DLD1 (cell line): ENCODE results near the gene CLNK.

ENCODE experiments used
- in situ Hi-C: cut with HindIII; loops from 2 replicates; pipeline ENCODE4 v1.10.0; 2017; ENCODE audit warnings: low sequenced_read_pairs

The CLNK gene

GRCh38 chr4:10526429-10527222 is 157.9 kb downstream of the CLNK start:
- in situ Hi-C loops, result no loop called here

- in situ Hi-C loops, result no loop called here
Observed at GRCh38 chr4:10524196-10524833, 160.3 kb downstream of the CLNK start.

GRCh38 chr4:10521424-10521823 is 163.1 kb downstream of the CLNK start:
- in situ Hi-C loops, result no loop called here

GRCh38 chr4:10509733-10510132 is 174.8 kb downstream of the CLNK start:
- in situ Hi-C loops, result no loop called here

GRCh38 chr4:10506077-10506476 is 178.5 kb downstream of the CLNK start:
- in situ Hi-C loops, result no loop called here

- in situ Hi-C loops, result no loop called here
Observed at GRCh38 chr4:10504570-10505179, 179.9 kb downstream of the CLNK start.

GRCh38 chr4:10502717-10503116 is 181.9 kb downstream of the CLNK start:
- in situ Hi-C loops, result no loop called here

GRCh38 chr4:10500776-10501175 is 183.8 kb downstream of the CLNK start:
- in situ Hi-C loops, result no loop called here

GRCh38 chr4:10496200-10496599 is 188.4 kb downstream of the CLNK start:
- in situ Hi-C loops, result no loop called here

- in situ Hi-C loops, result no loop called here
Observed at GRCh38 chr4:10495651-10496050, 188.9 kb downstream of the CLNK start.

- in situ Hi-C loops, result no loop called here
Observed at GRCh38 chr4:10492464-10492863, 192.1 kb downstream of the CLNK start.

GRCh38 chr4:10491401-10491800 is 193.2 kb downstream of the CLNK start:
- in situ Hi-C loops, result no loop called here

- in situ Hi-C loops, result no loop called here
Observed at GRCh38 chr4:10490996-10491395, 193.6 kb downstream of the CLNK start.

GRCh38 chr4:10482913-10483312 is 201.7 kb downstream of the CLNK start:
- in situ Hi-C loops, result no loop called here

GRCh38 chr4:10480616-10481015 is 204.0 kb downstream of the CLNK start:
- in situ Hi-C loops, result no loop called here

- in situ Hi-C loops, result no loop called here
Observed at GRCh38 chr4:10478621-10479020, 205.9 kb downstream of the CLNK start.

- in situ Hi-C loops, result no loop called here
Observed at GRCh38 chr4:10470505-10470904, 214.1 kb downstream of the CLNK start.

- in situ Hi-C loops, result no loop called here
Observed at GRCh38 chr4:10466161-10466560, 218.4 kb downstream of the CLNK start.

- in situ Hi-C loops, result no loop called here
Observed at GRCh38 chr4:10462876-10463275, 221.7 kb downstream of the CLNK start.

- in situ Hi-C loops, result no loop called here
Observed at GRCh38 chr4:10461850-10462400, 222.6 kb downstream of the CLNK start.

GRCh38 chr4:10461091-10461849 is 223.3 kb downstream of the CLNK start:
- in situ Hi-C loops, result no loop called here
